HCT116 (cell line): ENCODE data around the gene PIGW. TPM values are rescaled to one million over a fixed set of nuclear protein-coding genes. Genes with fewer than 3 reads are reported as not detected.

ENCODE experiments used
- ATAC-seq: fragments of 200-7000 bp; cut with Tn5 transposase; 2 replicates; pipeline ENCODE4 v1.9.1; 2020; ENCODE audit warnings: mild to moderate bottlenecking, moderate library complexity
- BruUV-seq: library from RNA; stranded (reverse); fragments of 400-500 nt; replicated peaks from 2 replicates; lab custom pipeline; 2021; lab: Mats Ljungman, UMichigan
- CTCF ChIA-PET: fragments of 300-600 bp; sonication (Branson Sonifier 250); formaldehyde crosslinking; loops from one replicate; lab custom pipeline; 2021; ENCODE audit warnings: antibody characterized with exemption; lab: Charles Lee
- POLR2A ChIA-PET: fragments of 300-600, 350-600 bp; sonication (Branson Sonifier 250); formaldehyde crosslinking; loops from one replicate; lab custom pipeline; 2021; ENCODE audit warnings: antibody characterized with exemption; lab: Charles Lee
- RAD21 ChIA-PET, 2 experiments: fragments of 300-600 bp; sonication (Branson Sonifier 250); formaldehyde crosslinking; loops; one replicate each; lab custom pipeline; 2023; ENCODE audit warnings: low total read pairs in 2 of 2; ENCODE audit not compliant: uncharacterized antibody in 2 of 2, unreplicated experiment in 2 of 2, low non-redundant PET in 1 of 2; lab: Charles Lee
- DNase-seq: peaks from one replicate; pipeline ENCODE4 v3.0.0-alpha.2; 2010; ENCODE audit warnings: low read depth, low spot score
- H2AFZ ChIP-seq: fragments of 200-600 bp; shearing (Covaris generic), sonication (generic); 2 replicates; pipeline ENCODE4 v1.6.1; 2017; ENCODE audit warnings: low read depth, mixed run types, mixed read lengths, antibody characterized with exemption, low read length; ENCODE audit not compliant: poor library complexity, severe bottlenecking
- H3K27ac ChIP-seq: 2 replicates; pipeline ENCODE4 v1.5.1; 2012; ENCODE audit warnings: low read depth, low read length
- H3K27me3 ChIP-seq: fragments of 200-600 bp; sonication (generic); 2 replicates; pipeline ENCODE4 v1.6.1; 2016; ENCODE audit warnings: mixed run types, low read length, mixed read lengths; ENCODE audit not compliant: insufficient read depth
- H3K36me3 ChIP-seq, 2 experiments: fragments of 200-500 bp in 1 of 2; fragments of 200-600 bp in 1 of 2; sonication (Bioruptor generic) in 1 of 2; sonication (generic) in 1 of 2; 2 replicates each; pipeline versions ENCODE4 v1.5.1 to v1.6.1; 2014 to 2016; ENCODE audit warnings: low read length in 2 of 2, inconsistent platforms in 1 of 2, mixed read lengths in 1 of 2, mixed run types in 1 of 2; ENCODE audit not compliant: insufficient read depth in 2 of 2, control insufficient read depth in 1 of 2
- H3K4me1 ChIP-seq, 2 experiments: fragments of 200-600 bp in 1 of 2; sonication (generic) in 1 of 2; 2 replicates each; pipeline versions ENCODE4 v1.5.1 to v1.6.1; 2012 to 2017; ENCODE audit warnings: low read length in 2 of 2, inconsistent platforms in 1 of 2, mild to moderate bottlenecking in 1 of 2, mixed read lengths in 1 of 2, mixed run types in 1 of 2, moderate library complexity in 1 of 2; ENCODE audit not compliant: insufficient read depth in 2 of 2, control insufficient read depth in 1 of 2
- H3K4me2 ChIP-seq: fragments of 200-600 bp; sonication (generic); 2 replicates; pipeline ENCODE4 v1.6.1; 2017; ENCODE audit warnings: mixed run types, low read length, mixed read lengths
- H3K4me3 ChIP-seq, 2 experiments: fragments of 200-600 bp in 1 of 2; sonication (generic) in 1 of 2; replicated peaks in 1 of 2; 2 replicates each; pipeline ENCODE4 v1.5.1; 2011 to 2016; ENCODE audit warnings: low read length in 2 of 2, control low read depth in 1 of 2, low read depth in 1 of 2, mild to moderate bottlenecking in 1 of 2, mixed read lengths in 1 of 2, mixed run types in 1 of 2
- H3K79me2 ChIP-seq: fragments of 200-600 bp; sonication (generic); 2 replicates; pipeline ENCODE4 v1.6.1; 2017; ENCODE audit warnings: mild to moderate bottlenecking, mixed run types, low read length, moderate library complexity, mixed read lengths; ENCODE audit not compliant: insufficient read depth
- H3K9ac ChIP-seq: fragments of 200-600 bp; sonication (generic); 2 replicates; pipeline ENCODE4 v1.6.1; 2016; ENCODE audit warnings: low read length, mixed read lengths
- H3K9me2 ChIP-seq: fragments of 200-600 bp; sonication (generic), shearing (Covaris generic); 2 replicates; pipeline ENCODE4 v1.6.1; 2017; ENCODE audit warnings: mixed run types, mild to moderate bottlenecking, moderate library complexity; ENCODE audit not compliant: insufficient read depth
- H3K9me3 ChIP-seq, 2 experiments: fragments of 200-500 bp in 1 of 2; fragments of 200-600 bp in 1 of 2; sonication (Bioruptor generic) in 1 of 2; sonication (generic) in 1 of 2; 2 replicates each; pipeline ENCODE4 v1.6.1; 2014 to 2017; ENCODE audit warnings: low read length in 2 of 2, mixed read lengths in 2 of 2, inconsistent platforms in 1 of 2, low read depth in 1 of 2, mild to moderate bottlenecking in 1 of 2, mixed run types in 1 of 2, moderate library complexity in 1 of 2; ENCODE audit not compliant: control insufficient read depth in 1 of 2, insufficient read depth in 1 of 2
- H4K20me1 ChIP-seq: fragments of 200-600 bp; sonication (generic), shearing (Covaris generic); 2 replicates; pipeline ENCODE4 v1.6.1; 2017; ENCODE audit warnings: mixed run types, mild to moderate bottlenecking, moderate library complexity; ENCODE audit not compliant: insufficient read depth
- ATF3 ChIP-seq: IDR thresholded peaks from 2 replicates; pipeline ENCODE4 v1.6.1; 2012
- CTCF ChIP-seq, 3 experiments: fragments of 200-600 bp in 1 of 3; sonication (generic) in 1 of 3; IDR thresholded peaks in 2 of 3; conservative IDR thresholded peaks in 1 of 3; 2 replicates each; pipeline ENCODE4 v1.5.1; 2012 to 2017; ENCODE audit warnings: low read depth in 2 of 3, low read length in 2 of 3, antibody characterized with exemption in 1 of 3, borderline replicate concordance in 1 of 3, control low read depth in 1 of 3, mild to moderate bottlenecking in 1 of 3, mixed read lengths in 1 of 3, mixed run types in 1 of 3, moderate library complexity in 1 of 3; ENCODE audit not compliant: insufficient read depth in 1 of 3
- EGR1 ChIP-seq: IDR thresholded peaks from 2 replicates; pipeline ENCODE4 v1.6.1; 2012; ENCODE audit warnings: low read depth
- EZH2 ChIP-seq: fragments of 200-600 bp; sonication (generic); IDR thresholded peaks from 2 replicates; pipeline ENCODE4 v1.6.1; 2017; ENCODE audit warnings: antibody characterized with exemption, mixed run types
- EZH2phosphoT487 ChIP-seq: fragments of 200-600 bp; IDR thresholded peaks from 2 replicates; pipeline ENCODE4 v1.6.1; 2018; ENCODE audit warnings: antibody characterized with exemption, borderline replicate concordance
- FOSL1 ChIP-seq: IDR thresholded peaks from 2 replicates; pipeline ENCODE4 v1.6.1; 2012; ENCODE audit warnings: low read depth
- JUND ChIP-seq: IDR thresholded peaks from 2 replicates; pipeline ENCODE4 v1.6.1; 2012
- POLR2AphosphoS5 ChIP-seq: IDR thresholded peaks from 2 replicates; pipeline ENCODE4 v1.6.1; 2011; ENCODE audit warnings: mild to moderate bottlenecking, low read depth, low read length, moderate library complexity
- RAD21 ChIP-seq: IDR thresholded peaks from 2 replicates; pipeline ENCODE4 v1.6.1; 2012; ENCODE audit warnings: low read depth, mild to moderate bottlenecking
- REST ChIP-seq: IDR thresholded peaks from 2 replicates; pipeline ENCODE4 v1.6.1; 2012; ENCODE audit warnings: low read depth
- SIN3A ChIP-seq: IDR thresholded peaks from 2 replicates; pipeline ENCODE4 v1.6.1; 2012; ENCODE audit warnings: low read depth
- SP1 ChIP-seq: IDR thresholded peaks from 2 replicates; pipeline ENCODE4 v1.6.1; 2012; ENCODE audit warnings: low read depth
- SRF ChIP-seq: IDR thresholded peaks from 2 replicates; pipeline ENCODE4 v1.6.1; 2012; ENCODE audit warnings: low read depth
- TCF7L2 ChIP-seq: IDR thresholded peaks from 2 replicates; pipeline ENCODE4 v1.7.0; 2011; ENCODE audit warnings: borderline replicate concordance, inconsistent platforms; ENCODE audit not compliant: insufficient read depth, insufficient read length; ENCODE audit errors: extremely low read depth
- YY1 ChIP-seq: IDR thresholded peaks from 2 replicates; pipeline ENCODE4 v1.6.1; 2011; ENCODE audit warnings: low read length, low read depth, moderate library complexity, mild to moderate bottlenecking; ENCODE audit not compliant: insufficient replicate concordance; ENCODE audit errors: extremely low read depth
- ZFX ChIP-seq: fragments of 450-650 bp; IDR thresholded peaks from 2 replicates; pipeline ENCODE4 v1.6.1; 2017
- intact Hi-C: fragments of 100-400 bp; cut with micrococcal nuclease; formaldehyde crosslinking; loops from 2 replicates; pipeline ENCODE4 v1.10.0; 2022
- total RNA-seq: library from RNA; stranded (reverse); gene quantifications from one replicate; pipeline ENCODE4 v1.2.1, GENCODE V29; 2021; ENCODE audit not compliant: unreplicated experiment
- TF ChIP-seq, protein P1 (sequence below): IDR thresholded peaks from 2 replicates; pipeline ENCODE4 v1.6.1; 2012

PIGW gene
- total RNA-seq, 1 experiment from 2014 or later, result 16.4 TPM

- Histone ChIP-seq H2AFZ (no peak overlapping the region), H3K4me3 (peak overlapping the region; percentile 80 to 97), H3K9me3 (no peaks in the 10 kb centered on the region), H3K4me2 (peak overlapping the region; percentile 97), H3K9ac (peak overlapping the region; percentile 95), H3K9me2 (no peaks in the 10 kb centered on the region), H3K36me3 (peaks cover 0 to 6% of the 10 kb centered on the region in 2 experiments; a peak in 2 of 4 replicates), H3K27ac (peak overlapping the region; percentile 86), H4K20me1 (no peaks in the 10 kb centered on the region; the same call in 1 of the 2 replicates), H3K27me3 (no peaks in the 10 kb centered on the region), H3K79me2 (peaks cover 70% of the 10 kb centered on the region), H3K4me1 (peaks cover 11 to 26% of the 10 kb centered on the region in 2 experiments; a peak in 3 of 4 replicates)
- ChIA-PET POLR2A (interaction anchor here (0.9 to 2.8 kb wide), 4 partner anchors 9 to 59 kb away, joined by 3 to 30 read pairs (median 5); partner anchors contain the start of genes MRM1, MYO19, PIGW and ZNHIT3), CTCF (interaction anchor here (0.6 to 2.3 kb wide), 4 partner anchors 11 to 58 kb away, joined by 3 to 16 read pairs (median 4); partner anchors contain the start of genes MRM1, MYO19 and PIGW), RAD21 (interaction anchor here in 1 of 2 experiments (1.2 kb wide), 1 partner anchor 56 kb away, joined by 5 read pairs; the partner anchor contains the start of gene MRM1)
- intact Hi-C loops, result loop anchor here (1.0 to 5.0 kb wide), 2 partner anchors 11 to 57 kb away; partner anchors contain the start of genes MRM1, MYO19 and PIGW
- BruUV-seq, result no TSS peak
- DNase-seq (peak; percentile 93), ATAC-seq (peak; percentile 83)
- TF ChIP-seq EGR1 (no peak), ATF3 (no peak), TCF7L2 (peak; percentile 25), YY1 (peak; percentile 73), EZH2 (no peak), RAD21 (no peak), EZH2phosphoT487 (no peak), CTCF (IDR thresholded peaks at IDR 0.05 in 2 of 3, conservative IDR thresholded peaks at IDR 0.05 in 1 of 3; ENCODE audit: borderline replicate concordance in 1 of 3, insufficient read depth in 1 of 3, low read depth in 2 of 3, low read length in 2 of 3) (no peak), FOSL1 (no peak), POLR2AphosphoS5 (peak; percentile 75; the same call in 1 of the 2 replicates), REST (no peak), SP1 (peak; percentile 64), SIN3A (peak; percentile 34; the same call in 1 of the 2 replicates), JUND (no peak), ZFX (peak; percentile 90), SRF (no peak)
- TF ChIP-seq, protein P1, sequence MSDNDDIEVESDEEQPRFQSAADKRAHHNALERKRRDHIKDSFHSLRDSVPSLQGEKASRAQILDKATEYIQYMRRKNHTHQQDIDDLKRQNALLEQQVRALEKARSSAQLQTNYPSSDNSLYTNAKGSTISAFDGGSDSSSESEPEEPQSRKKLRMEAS, result peak; percentile 80
Measured at GRCh38 chr17:36545465-36546417, 11.0 kb downstream of the PIGW start.
